ENCODE data around the gene NEU4. TPM values are rescaled to one million over a fixed set of nuclear protein-coding genes. Genes with fewer than 3 reads are reported as not detected.
"Not testable (repeated sequence)": the region's sequence is repeated elsewhere in the genome, so short reads cannot be mapped to it uniquely, and the experiment has no call there.

Gene NEU4
- total and polyA plus RNA-seq, 3 experiments from 2014 or later = not detected

- H3K27me3 ChIP-seq (ENCODE audit: insufficient read depth, low read length, poor library complexity, severe bottlenecking) = no peaks in the 10 kb centered on the region
- H3K27me3 Mint-ChIP-seq = no peaks in the 10 kb centered on the region
- H3K27ac Mint-ChIP-seq = peak overlapping the region in 1 of 8 donors; percentile 86
- H3K9me3 ChIP-seq (ENCODE audit: low read length) = no peaks in the 10 kb centered on the region
- POLR2A ChIA-PET = no interaction called here
- CTCF ChIA-PET = no interaction called here
- H3K4me1 Mint-ChIP-seq = peaks cover 2 to 8% (median 7%) of the 10 kb centered on the region in 3 donors
- H3K36me3 Mint-ChIP-seq = no peaks in the 10 kb centered on the region
- H3K4me1 ChIP-seq (ENCODE audit: insufficient read depth, low read length) = peaks cover 12% of the 10 kb centered on the region
- no peak overlapping the region for H3K27ac ChIP-seq (ENCODE audit: low read depth, low read length)
- no peak overlapping the region for H3K4me3 Mint-ChIP-seq
- no peak overlapping the region for H3K4me3 ChIP-seq (ENCODE audit: low read length)
- no peaks in the 10 kb centered on the region for H3K36me3 ChIP-seq (ENCODE audit: insufficient read depth, low read length)
- H3K9me3 Mint-ChIP-seq = no peaks in the 10 kb centered on the region
- DNase-seq = peak in 1 of 5 donors; percentile 43
Observed at GRCh38 chr2:241799522-241800197, 9.3 kb upstream of the NEU4 start.

GRCh38 chr2:241800198-241800903 is 8.6 kb upstream of the NEU4 start:
- H3K9me3 Mint-ChIP-seq; H3K27ac ChIP-seq (ENCODE audit: low read depth, low read length); CTCF ChIA-PET; H3K4me3 ChIP-seq (ENCODE audit: low read length); H3K27me3 Mint-ChIP-seq; H3K36me3 Mint-ChIP-seq; H3K27me3 ChIP-seq (ENCODE audit: insufficient read depth, low read length, poor library complexity, severe bottlenecking); POLR2A ChIA-PET; H3K36me3 ChIP-seq (ENCODE audit: insufficient read depth, low read length); H3K9me3 ChIP-seq (ENCODE audit: low read length): not testable (repeated sequence)
- Mint-ChIP-seq H3K27ac (peak overlapping the region in 1 of 8 donors; percentile 86), H3K4me3 (peak overlapping the region in 2 of 7 donors; percentile 8 to 61), H3K4me1 (peaks cover 2 to 12% (median 9%) of the 10 kb centered on the region in 3 donors)
- peaks cover 15% of the 10 kb centered on the region for H3K4me1 ChIP-seq (ENCODE audit: insufficient read depth, low read length)
- DNase-seq = peak in 1 of 5 donors; percentile 21

GRCh38 chr2:241801611-241802420 is 7.2 kb upstream of the NEU4 start:
- peaks cover 15% of the 10 kb centered on the region for H3K4me1 ChIP-seq (ENCODE audit: insufficient read depth, low read length)
- H3K4me1 Mint-ChIP-seq = peaks cover 2 to 12% (median 9%) of the 10 kb centered on the region in 3 donors
- no peak overlapping the region for H3K27ac Mint-ChIP-seq
- CTCF ChIA-PET = no interaction called here
- POLR2A ChIA-PET = no interaction called here
- no peaks in the 10 kb centered on the region for H3K36me3 Mint-ChIP-seq
- H3K27me3 ChIP-seq (ENCODE audit: insufficient read depth, low read length, poor library complexity, severe bottlenecking) = no peaks in the 10 kb centered on the region
- H3K27me3 Mint-ChIP-seq = no peaks in the 10 kb centered on the region
- H3K9me3 Mint-ChIP-seq = no peaks in the 10 kb centered on the region
- H3K36me3 ChIP-seq (ENCODE audit: insufficient read depth, low read length) = no peaks in the 10 kb centered on the region
- peak in 1 of 5 donors; percentile 46 for DNase-seq
- H3K4me3 Mint-ChIP-seq = no peak overlapping the region
- no peak overlapping the region for H3K27ac ChIP-seq (ENCODE audit: low read depth, low read length)
- no peaks in the 10 kb centered on the region for H3K9me3 ChIP-seq (ENCODE audit: low read length)
- H3K4me3 ChIP-seq (ENCODE audit: low read length) = no peak overlapping the region

GRCh38 chr2:241802421-241803318 is 6.3 kb upstream of the NEU4 start:
- ChIA-PET POLR2A (interaction anchor here (1.3 kb wide), 1 partner anchor 40 kb away, joined by 9 read pairs; no protein-coding TSS in a partner anchor), CTCF (interaction anchor here (1.2 kb wide), 1 partner anchor 40 kb away, joined by 4 read pairs; no protein-coding TSS in a partner anchor)
- Histone ChIP-seq H3K27ac (ENCODE audit: low read depth, low read length) (no peak overlapping the region), H3K9me3 (ENCODE audit: low read length) (no peaks in the 10 kb centered on the region), H3K4me3 (ENCODE audit: low read length) (no peak overlapping the region), H3K4me1 (ENCODE audit: insufficient read depth, low read length) (peaks cover 15% of the 10 kb centered on the region), H3K27me3 (ENCODE audit: insufficient read depth, low read length, poor library complexity, severe bottlenecking) (no peaks in the 10 kb centered on the region), H3K36me3 (ENCODE audit: insufficient read depth, low read length) (no peaks in the 10 kb centered on the region)
- H3K4me3 Mint-ChIP-seq = peak overlapping the region in 2 of 7 donors; percentile 51 to 68
- no peaks in the 10 kb centered on the region for H3K27me3 Mint-ChIP-seq
- H3K36me3 Mint-ChIP-seq = no peaks in the 10 kb centered on the region
- H3K4me1 Mint-ChIP-seq = peaks cover 2 to 12% (median 9%) of the 10 kb centered on the region in 3 donors
- H3K9me3 Mint-ChIP-seq = no peaks in the 10 kb centered on the region
- H3K27ac Mint-ChIP-seq = peak overlapping the region in 2 of 8 donors; percentile 86 to 88
- peak in 1 of 5 donors; percentile 42 for DNase-seq

GRCh38 chr2:241803387-241804325 is 5.3 kb upstream of the NEU4 start:
- Histone ChIP-seq H3K9me3 (ENCODE audit: low read length) (no peaks in the 10 kb centered on the region), H3K27ac (ENCODE audit: low read depth, low read length) (peak overlapping the region; percentile 61), H3K36me3 (ENCODE audit: insufficient read depth, low read length) (no peaks in the 10 kb centered on the region), H3K4me1 (ENCODE audit: insufficient read depth, low read length) (peaks cover 15% of the 10 kb centered on the region), H3K4me3 (ENCODE audit: low read length) (peak overlapping the region; percentile 66), H3K27me3 (ENCODE audit: insufficient read depth, low read length, poor library complexity, severe bottlenecking) (no peaks in the 10 kb centered on the region)
- Mint-ChIP-seq H3K27me3 (no peaks in the 10 kb centered on the region), H3K36me3 (no peaks in the 10 kb centered on the region), H3K4me1 (peaks cover 2 to 14% (median 12%) of the 10 kb centered on the region in 3 donors), H3K27ac (peak overlapping the region in 6 of 8 donors; percentile 61 to 88 (median 78)), H3K9me3 (no peaks in the 10 kb centered on the region), H3K4me3 (peak overlapping the region; percentile 63 to 90 (median 76))
- ChIA-PET CTCF (interaction anchor here (0.9 to 1.9 kb wide), 5 partner anchors 9 to 654 kb away, joined by 3 to 8 read pairs (median 4); partner anchors contain the start of genes ING5 and PASK), POLR2A (interaction anchor here (0.7 to 1.3 kb wide), 2 partner anchors 41 to 69 kb away, joined by 4 to 9 read pairs; no protein-coding TSS in a partner anchor)
- peak in 4 of 5 donors; percentile 33 to 62 (median 48) for DNase-seq

- H3K4me3 Mint-ChIP-seq = peak overlapping the region; percentile 52 to 90 (median 73)
- Histone ChIP-seq H3K27ac (ENCODE audit: low read depth, low read length) (peak overlapping the region; percentile 61), H3K36me3 (ENCODE audit: insufficient read depth, low read length) (no peaks in the 10 kb centered on the region), H3K9me3 (ENCODE audit: low read length) (no peaks in the 10 kb centered on the region), H3K4me1 (ENCODE audit: insufficient read depth, low read length) (peaks cover 15% of the 10 kb centered on the region), H3K27me3 (ENCODE audit: insufficient read depth, low read length, poor library complexity, severe bottlenecking) (no peaks in the 10 kb centered on the region), H3K4me3 (ENCODE audit: low read length) (peak overlapping the region; percentile 66)
- ChIA-PET POLR2A (interaction anchor here (1.3 kb wide), 1 partner anchor 42 kb away, joined by 9 read pairs; no protein-coding TSS in a partner anchor), CTCF (interaction anchor here (0.8 to 1.9 kb wide), 6 partner anchors 10 to 655 kb away, joined by 3 to 8 read pairs (median 4); partner anchors contain the start of genes ING5 and PASK)
- no peaks in the 10 kb centered on the region for H3K9me3 Mint-ChIP-seq
- H3K27me3 Mint-ChIP-seq = no peaks in the 10 kb centered on the region
- DNase-seq = peak in 2 of 5 donors; percentile 27 to 47
- H3K4me1 Mint-ChIP-seq = peaks cover 2 to 14% (median 12%) of the 10 kb centered on the region in 3 donors
- peak overlapping the region in 5 of 8 donors; percentile 4 to 84 (median 64) for H3K27ac Mint-ChIP-seq
- no peaks in the 10 kb centered on the region for H3K36me3 Mint-ChIP-seq
Observed at GRCh38 chr2:241804326-241805229, 4.4 kb upstream of the NEU4 start.
